ENCODE measurements around the gene CASS4. TPM values are rescaled to one million over a fixed set of nuclear protein-coding genes. Genes with fewer than 3 reads are reported as not detected.
A peak's percentile ranks its signal among the peaks of the same experiment; 100 is the strongest.

The CASS4 gene
- total RNA-seq, 1 donor from 2014 or later = 2.3 TPM

- peak overlapping the region; percentile 91 for H3K27ac ChIP-seq (ENCODE audit: low read depth, low read length)
- FAIRE-seq (no peak), DNase-seq (ENCODE audit: low read depth) (peak; percentile 27)
- H3K4me2 ChIP-seq (ENCODE audit: low read length) = peak overlapping the region; percentile 64
- Mint-ChIP-seq H3K36me3 (ENCODE audit: low read depth, unreplicated experiment) (peaks cover 2% of the 10 kb centered on the region), H3K27ac (ENCODE audit: unreplicated experiment) (peak overlapping the region; percentile 94), H3K4me3 (ENCODE audit: unreplicated experiment) (peak overlapping the region; percentile 68), H3K27me3 (ENCODE audit: low read depth, unreplicated experiment) (peaks cover 5% of the 10 kb centered on the region), H3K4me1 (ENCODE audit: low read depth, unreplicated experiment) (peaks cover 17% of the 10 kb centered on the region), H3K9me3 (ENCODE audit: unreplicated experiment) (no peaks in the 10 kb centered on the region)
- H3K4me1 ChIP-seq (ENCODE audit: insufficient read depth, low read length) = peaks cover 28% of the 10 kb centered on the region
- no peaks in the 10 kb centered on the region for H4K20me1 ChIP-seq (ENCODE audit: insufficient read depth, low read length)
- no peaks in the 10 kb centered on the region for H3K9me3 ChIP-seq (ENCODE audit: insufficient read depth, low read depth, low read length)
- no peaks in the 10 kb centered on the region for H3K79me2 ChIP-seq (ENCODE audit: insufficient read depth, low read length)
- peak overlapping the region; percentile 70 for H3K9ac ChIP-seq (ENCODE audit: low read length)
- no peaks in the 10 kb centered on the region for H3K36me3 ChIP-seq (ENCODE audit: insufficient read depth, low read length)
- no peak for TF ChIP-seq EZH2 (IDR thresholded peaks at IDR 0.05; ENCODE audit: insufficient read depth, low read length)
- no peak for TF ChIP-seq CTCF (IDR thresholded peaks at IDR 0.05; ENCODE audit: insufficient read depth, low read depth, low read length)
- no peaks in the 10 kb centered on the region for H3K27me3 ChIP-seq (ENCODE audit: insufficient read depth, low read length)
- H2AFZ ChIP-seq (ENCODE audit: low read depth, low read length) = no peak overlapping the region
- H3K4me3 ChIP-seq (ENCODE audit: insufficient read depth, low read depth, low read length) = no peak overlapping the region
Observed at GRCh38 chr20:56440346-56441007, 28.4 kb downstream of the CASS4 start.

- Histone ChIP-seq H3K27ac (ENCODE audit: low read depth, low read length) (no peak overlapping the region), H2AFZ (ENCODE audit: low read depth, low read length) (no peak overlapping the region), H3K4me3 (ENCODE audit: insufficient read depth, low read depth, low read length) (no peak overlapping the region), H3K9me3 (ENCODE audit: insufficient read depth, low read depth, low read length) (no peaks in the 10 kb centered on the region), H3K4me2 (ENCODE audit: low read length) (no peak overlapping the region), H3K4me1 (ENCODE audit: insufficient read depth, low read length) (peaks cover 28% of the 10 kb centered on the region), H3K36me3 (ENCODE audit: insufficient read depth, low read length) (no peaks in the 10 kb centered on the region), H4K20me1 (ENCODE audit: insufficient read depth, low read length) (no peaks in the 10 kb centered on the region), H3K9ac (ENCODE audit: low read length) (no peak overlapping the region), H3K79me2 (ENCODE audit: insufficient read depth, low read length) (no peaks in the 10 kb centered on the region), H3K27me3 (ENCODE audit: insufficient read depth, low read length) (no peaks in the 10 kb centered on the region)
- Mint-ChIP-seq H3K4me3 (ENCODE audit: unreplicated experiment) (no peak overlapping the region), H3K4me1 (ENCODE audit: low read depth, unreplicated experiment) (peaks cover 17% of the 10 kb centered on the region), H3K36me3 (ENCODE audit: low read depth, unreplicated experiment) (peaks cover 2% of the 10 kb centered on the region), H3K9me3 (ENCODE audit: unreplicated experiment) (no peaks in the 10 kb centered on the region), H3K27me3 (ENCODE audit: low read depth, unreplicated experiment) (peaks cover 7% of the 10 kb centered on the region), H3K27ac (ENCODE audit: unreplicated experiment) (peak overlapping the region; percentile 44)
- FAIRE-seq (no peak), DNase-seq (ENCODE audit: low read depth) (no peak)
- TF ChIP-seq CTCF (IDR thresholded peaks at IDR 0.05; ENCODE audit: insufficient read depth, low read depth, low read length) (no peak), EZH2 (IDR thresholded peaks at IDR 0.05; ENCODE audit: insufficient read depth, low read length) (no peak)
Observed at GRCh38 chr20:56442389-56443365, 30.6 kb downstream of the CASS4 start.

Measured in astrocyte (in vitro differentiated cells and primary cell).